RWPE2 (cell line): Measurements from ENCODE around the gene NCBP3.
A peak's percentile ranks its signal among the peaks of the same experiment; 100 is the strongest.

Experiments used
- ATAC-seq: fragments of 200-7000 bp; cut with Tn5 transposase; 3 replicates; pipeline ENCODE4 v1.9.1; 2021; ENCODE audit warnings: low read depth
- DNase-seq: peaks from one replicate; pipeline ENCODE4 v3.0.0-alpha.2; 2020; ENCODE audit warnings: low spot score
- H3K27ac ChIP-seq: fragments of 450-650 bp; 2 replicates; pipeline ENCODE4 v1.5.1; 2017; ENCODE audit warnings: mild to moderate bottlenecking; ENCODE audit not compliant: poor library complexity, severe bottlenecking
- H3K27me3 ChIP-seq: fragments of 250-450 bp; sonication (Bioruptor Pico); 2 replicates; pipeline ENCODE4 v1.5.1; 2021; ENCODE audit warnings: mild to moderate bottlenecking, moderate library complexity; ENCODE audit not compliant: insufficient read depth, poor library complexity, severe bottlenecking
- H3K36me3 ChIP-seq: fragments of 250-450 bp; sonication (Bioruptor Pico); 2 replicates; pipeline ENCODE4 v1.5.1; 2020; ENCODE audit warnings: low read depth, mild to moderate bottlenecking, moderate library complexity
- H3K4me1 ChIP-seq: fragments of 250-450 bp; sonication (Bioruptor Pico); 2 replicates; pipeline ENCODE4 v1.5.1; 2021; ENCODE audit warnings: mild to moderate bottlenecking, moderate library complexity; ENCODE audit not compliant: insufficient read depth, poor library complexity, severe bottlenecking
- H3K4me3 ChIP-seq: fragments of 250-450 bp; sonication (Bioruptor Pico); 2 replicates; pipeline ENCODE4 v1.5.1; 2021; ENCODE audit warnings: mild to moderate bottlenecking, moderate library complexity; ENCODE audit not compliant: severe bottlenecking
- H3K9me3 ChIP-seq: fragments of 250-450 bp; sonication (Bioruptor Pico); 2 replicates; pipeline ENCODE4 v1.5.1; 2021; ENCODE audit warnings: mild to moderate bottlenecking, moderate library complexity; ENCODE audit not compliant: severe bottlenecking
- CTCF ChIP-seq: fragments of 450-650 bp; IDR thresholded peaks from one replicate; pipeline ENCODE4 v1.5.1; 2017; ENCODE audit warnings: mild to moderate bottlenecking, moderate library complexity; ENCODE audit not compliant: poor library complexity, severe bottlenecking

Gene NCBP3

GRCh38 chr17:3777366-3778120, 68.5 kb downstream of the NCBP3 start:
- Histone ChIP-seq H3K4me1 (peaks cover 3% of the 10 kb centered on the region), H3K36me3 (no peaks in the 10 kb centered on the region), H3K27me3 (no peaks in the 10 kb centered on the region), H3K4me3 (no peak overlapping the region), H3K27ac (no peak overlapping the region), H3K9me3 (no peaks in the 10 kb centered on the region)
- ATAC-seq: no peak
- no peak for TF ChIP-seq CTCF
- DNase-seq: no peak

- no peak overlapping the region for H3K27ac ChIP-seq
- H3K4me1 ChIP-seq: peaks cover 3% of the 10 kb centered on the region
- no peaks in the 10 kb centered on the region for H3K9me3 ChIP-seq
- H3K4me3 ChIP-seq: no peak overlapping the region
- no peak for TF ChIP-seq CTCF
- no peaks in the 10 kb centered on the region for H3K27me3 ChIP-seq
- ATAC-seq (no peak), DNase-seq (no peak)
- H3K36me3 ChIP-seq: no peaks in the 10 kb centered on the region
Measured at GRCh38 chr17:3773966-3774365, 72.1 kb downstream of the NCBP3 start.

- DNase-seq: no peak
- H3K9me3 ChIP-seq: no peaks in the 10 kb centered on the region
- peaks cover 3% of the 10 kb centered on the region for H3K4me1 ChIP-seq
- TF ChIP-seq CTCF: no peak
- no peaks in the 10 kb centered on the region for H3K27me3 ChIP-seq
- H3K27ac ChIP-seq: no peak overlapping the region
- ATAC-seq: peak; percentile 81
- no peak overlapping the region for H3K4me3 ChIP-seq
- no peaks in the 10 kb centered on the region for H3K36me3 ChIP-seq
Measured at GRCh38 chr17:3773511-3773910, 72.5 kb downstream of the NCBP3 start.

GRCh38 chr17:3772764-3773163, 73.3 kb downstream of the NCBP3 start:
- TF ChIP-seq CTCF: no peak
- no peaks in the 10 kb centered on the region for H3K9me3 ChIP-seq
- no peaks in the 10 kb centered on the region for H3K36me3 ChIP-seq
- ATAC-seq (no peak), DNase-seq (no peak)
- no peak overlapping the region for H3K4me3 ChIP-seq
- H3K4me1 ChIP-seq: peaks cover 3% of the 10 kb centered on the region
- H3K27ac ChIP-seq: no peak overlapping the region
- H3K27me3 ChIP-seq: no peaks in the 10 kb centered on the region

- no peaks in the 10 kb centered on the region for H3K9me3 ChIP-seq
- peaks cover 3% of the 10 kb centered on the region for H3K4me1 ChIP-seq
- no peak for TF ChIP-seq CTCF
- no peak overlapping the region for H3K27ac ChIP-seq
- ATAC-seq (no peak), DNase-seq (no peak)
- H3K36me3 ChIP-seq: no peaks in the 10 kb centered on the region
- no peak overlapping the region for H3K4me3 ChIP-seq
- no peaks in the 10 kb centered on the region for H3K27me3 ChIP-seq
Measured at GRCh38 chr17:3771140-3771539, 74.9 kb downstream of the NCBP3 start.
